Caki2 (cell line): ENCODE data around the gene EOMES. TPM values are rescaled to one million over a fixed set of nuclear protein-coding genes. Genes with fewer than 3 reads are reported as not detected.
"Not testable (repeated sequence)": the region's sequence is repeated elsewhere in the genome, so short reads cannot be mapped to it uniquely, and the experiment has no call there.

Experiments
- DNase-seq: peaks from one replicate; pipeline ENCODE4 v3.0.0-alpha.2; 2015; ENCODE audit warnings: low read depth
- in situ Hi-C: cut with HindIII; loops from 2 replicates; pipeline ENCODE4 v1.10.0; 2016; ENCODE audit warnings: low sequenced_read_pairs, low pct_unique_long_range_greater_than_20kb, mixed read lengths
- total RNA-seq: library from RNA; depleted of rRNA; stranded (reverse); fragments of >200 nt; shearing (Covaris generic); gene quantifications from 2 replicates; pipeline ENCODE4 v1.2.3, GENCODE V29; 2014; ENCODE audit warnings: low replicate concordance; rRNA removed

The EOMES gene
- not detected in 2 replicates for total RNA-seq

- in situ Hi-C loops = no loop called here
- no peak for DNase-seq
Measured at GRCh38 chr3:27721717-27722564, at the start of gene EOMES. TSS of gene EOMES (minus strand) at chr3:27722323. CDS start at chr3:27722294, 29 bp downstream.

- DNase-seq, in situ Hi-C loops: not testable (repeated sequence)
Measured at GRCh38 chr3:27770384-27770783, 48.3 kb upstream of the EOMES start.

GRCh38 chr3:27767000-27767399 lies 44.9 kb upstream of the EOMES start:
- in situ Hi-C loops = no loop called here

GRCh38 chr3:27758083-27758482 lies 36.0 kb upstream of the EOMES start:
- peak; percentile 6 for DNase-seq
- in situ Hi-C loops = no loop called here

More at GRCh38 chr3:27767000-27767399, 44.9 kb upstream of the EOMES start:
- DNase-seq = no peak

GRCh38 chr3:27756877-27757276 lies 34.8 kb upstream of the EOMES start:
- in situ Hi-C loops = no loop called here
- DNase-seq = no peak

GRCh38 chr3:27752926-27753325 lies 30.8 kb upstream of the EOMES start:
- in situ Hi-C loops = no loop called here
- DNase-seq = no peak

GRCh38 chr3:27749643-27750042 lies 27.5 kb upstream of the EOMES start:
- no peak for DNase-seq
- in situ Hi-C loops = no loop called here

- in situ Hi-C loops = no loop called here
- DNase-seq = no peak
Measured at GRCh38 chr3:27746838-27747237, 24.7 kb upstream of the EOMES start.

GRCh38 chr3:27740854-27741253 lies 18.7 kb upstream of the EOMES start:
- in situ Hi-C loops = no loop called here
- no peak for DNase-seq

- in situ Hi-C loops = no loop called here
- DNase-seq = no peak
Measured at GRCh38 chr3:27737091-27737490, 15.0 kb upstream of the EOMES start.

GRCh38 chr3:27730774-27731659 lies 8.9 kb upstream of the EOMES start:
- no peak for DNase-seq
- in situ Hi-C loops = no loop called here

GRCh38 chr3:27729748-27730611 lies 7.9 kb upstream of the EOMES start:
- no peak for DNase-seq
- in situ Hi-C loops = no loop called here

- DNase-seq = no peak
- in situ Hi-C loops = no loop called here
Measured at GRCh38 chr3:27729325-27729724, 7.2 kb upstream of the EOMES start.

- DNase-seq = no peak
- in situ Hi-C loops = no loop called here
Measured at GRCh38 chr3:27728195-27729087, 6.3 kb upstream of the EOMES start.

GRCh38 chr3:27726240-27726639 lies 4.1 kb upstream of the EOMES start:
- in situ Hi-C loops = no loop called here
- DNase-seq = no peak

GRCh38 chr3:27724459-27725197 lies 2.5 kb upstream of the EOMES start:
- no peak for DNase-seq
- in situ Hi-C loops = no loop called here
